GM23248 (cell line): Measurements from ENCODE around the gene PRKCE. TPM values are rescaled to one million over a fixed set of nuclear protein-coding genes. Genes with fewer than 3 reads are reported as not detected.

Source experiments
- DNase-seq: peaks from one replicate; pipeline ENCODE4 v3.0.0-alpha.2; 2015
- H2AFZ ChIP-seq: fragments of 200-600 bp; sonication (generic); 2 replicates; pipeline ENCODE4 v1.6.1; 2016; ENCODE audit warnings: antibody characterized with exemption
- H3F3A ChIP-seq: fragments of 200-600 bp; sonication (generic); 2 replicates; pipeline ENCODE4 v1.6.1; 2016; ENCODE audit warnings: mild to moderate bottlenecking, antibody characterized with exemption, mixed run types; ENCODE audit not compliant: insufficient read depth
- H3K27ac ChIP-seq: fragments of 200-600 bp; sonication (generic); 2 replicates; pipeline ENCODE4 v1.5.1; 2016; ENCODE audit warnings: mild to moderate bottlenecking
- H3K27me3 ChIP-seq: fragments of 200-600 bp; sonication (generic); replicated peaks from 2 replicates; pipeline ENCODE4 v1.6.1; 2016; ENCODE audit warnings: mild to moderate bottlenecking; ENCODE audit not compliant: insufficient read depth
- H3K36me3 ChIP-seq: fragments of 200-600 bp; sonication (generic); 2 replicates; pipeline ENCODE4 v1.6.1; 2016; ENCODE audit warnings: low read depth, mild to moderate bottlenecking
- H3K4me1 ChIP-seq: fragments of 200-600 bp; sonication (generic); 2 replicates; pipeline ENCODE4 v1.6.1; 2016; ENCODE audit warnings: mild to moderate bottlenecking; ENCODE audit not compliant: insufficient read depth
- H3K4me2 ChIP-seq: fragments of 200-600 bp; sonication (generic); one replicate; pipeline ENCODE4 v1.6.1; 2016; ENCODE audit warnings: mild to moderate bottlenecking; ENCODE audit not compliant: unreplicated experiment
- H3K4me3 ChIP-seq: fragments of 200-600 bp; sonication (generic); 2 replicates; pipeline ENCODE4 v1.5.1; 2016; ENCODE audit warnings: mild to moderate bottlenecking
- H3K79me2 ChIP-seq: fragments of 200-600 bp; sonication (generic); 2 replicates; pipeline ENCODE4 v1.6.1; 2016; ENCODE audit warnings: mild to moderate bottlenecking; ENCODE audit not compliant: insufficient read depth
- H3K9ac ChIP-seq: fragments of 200-600 bp; sonication (generic); 2 replicates; pipeline ENCODE4 v1.6.1; 2016; ENCODE audit warnings: mild to moderate bottlenecking
- H3K9me2 ChIP-seq: fragments of 200-600 bp; sonication (generic); 2 replicates; pipeline ENCODE4 v1.6.1; 2016; ENCODE audit warnings: mixed run types, mild to moderate bottlenecking, moderate library complexity; ENCODE audit not compliant: insufficient read depth
- H3K9me3 ChIP-seq: fragments of 200-600 bp; sonication (generic); one replicate; pipeline ENCODE4 v1.6.1; 2017; ENCODE audit warnings: low read depth
- H4K20me1 ChIP-seq: fragments of 200-600 bp; sonication (generic); 2 replicates; pipeline ENCODE4 v1.6.0; 2016; ENCODE audit not compliant: insufficient read depth
- EZH2 ChIP-seq: fragments of 200-600 bp; sonication (generic); IDR thresholded peaks from 2 replicates; pipeline ENCODE4 v1.6.1; 2018; ENCODE audit warnings: antibody characterized with exemption, mild to moderate bottlenecking; ENCODE audit not compliant: insufficient read depth, poor library complexity, severe bottlenecking
- EZH2phosphoT487 ChIP-seq: fragments of 200-600 bp; sonication (generic); IDR thresholded peaks from 2 replicates; pipeline ENCODE4 v1.6.1; 2018; ENCODE audit warnings: antibody characterized with exemption, moderate library complexity, mild to moderate bottlenecking, low read depth; ENCODE audit not compliant: insufficient read depth
- WGBS, 2 experiments: methylation state at CpG; one replicate each; pipeline ENCODE4 v1.1.6; 2015 to 2017; ENCODE audit warnings: low lambda C conversion rate in 2 of 2, low coverage in 1 of 2; ENCODE audit errors: missing lambda C conversion rate in 2 of 2; 5-methylcytosine and 5-hydroxymethylcytosine counted together
- in situ Hi-C: fragments of 300-500 bp; cut with MboI; formaldehyde crosslinking; loops from 2 replicates; pipeline ENCODE4 v1.15.0; 2020
- polyA plus RNA-seq: library from polyadenylated mRNA; unstranded; fragments of >200 nt; fragmentation: Nextera tagmentation; extraction: Ambion mirVana; gene quantifications from 2 replicates; pipeline ENCODE4 v1.2.1, GENCODE V29; 2016
- total RNA-seq: library from RNA; depleted of rRNA; stranded (reverse); fragments of >200 nt; shearing (Covaris generic); gene quantifications from 2 replicates; pipeline ENCODE4 v1.2.3, GENCODE V29; 2014

PRKCE gene
- total and polyA plus RNA-seq, 2 experiments from 2014 or later: 5.9 to 7.0 TPM

GRCh38 chr2:45664635-45665261 is 13.3 kb downstream of the PRKCE start:
- TF ChIP-seq EZH2phosphoT487 (no peak), EZH2 (no peak)
- H3K4me2 ChIP-seq: no peak overlapping the region
- peak; percentile 40 for DNase-seq
- no peaks in the 10 kb centered on the region for H3K36me3 ChIP-seq
- H2AFZ ChIP-seq: no peak overlapping the region
- H3K27ac ChIP-seq: no peak overlapping the region
- H3F3A ChIP-seq: 0 out of 2 replicates have a peak, but pooled peaks cover 11% of the 10 kb centered on the region
- H3K9ac ChIP-seq: no peak overlapping the region
- H3K4me3 ChIP-seq: no peak overlapping the region
- H3K27me3 ChIP-seq: no peaks in the 10 kb centered on the region
- H3K9me3 ChIP-seq: no peaks in the 10 kb centered on the region
- H3K9me2 ChIP-seq: no peaks in the 10 kb centered on the region
- H3K4me1 ChIP-seq: peaks cover 14% of the 10 kb centered on the region; the same call in 1 of the 2 replicates
- peaks cover 96% of the 10 kb centered on the region for H3K79me2 ChIP-seq
- H4K20me1 ChIP-seq: no peaks in the 10 kb centered on the region; the same call in 1 of the 2 replicates
- in situ Hi-C loops: no loop called here
- WGBS, 2 experiments: 45 to 51% methylated on average over 2 of the region's 2 CpGs

GRCh38 chr2:45668509-45668908 is 17.0 kb downstream of the PRKCE start:
- Histone ChIP-seq H3K79me2 (peaks cover 95% of the 10 kb centered on the region), H3K27ac (no peak overlapping the region), H3F3A (0 out of 2 replicates have a peak, but pooled peaks cover 11% of the 10 kb centered on the region), H3K27me3 (no peaks in the 10 kb centered on the region), H3K4me3 (no peak overlapping the region), H3K4me2 (peak overlapping the region; percentile 15), H3K9ac (no peak overlapping the region), H3K36me3 (no peaks in the 10 kb centered on the region), H4K20me1 (no peaks in the 10 kb centered on the region; the same call in 1 of the 2 replicates), H3K4me1 (peaks cover 14% of the 10 kb centered on the region; the same call in 1 of the 2 replicates), H3K9me2 (peaks cover 2% of the 10 kb centered on the region; the same call in 1 of the 2 replicates), H3K9me3 (no peaks in the 10 kb centered on the region), H2AFZ (no peak overlapping the region)
- in situ Hi-C loops: no loop called here
- DNase-seq: no peak
- TF ChIP-seq EZH2 (no peak), EZH2phosphoT487 (no peak)
- 83 to 89% methylated on average over 7 of the region's 7 CpGs for WGBS, 2 experiments

DNA sequence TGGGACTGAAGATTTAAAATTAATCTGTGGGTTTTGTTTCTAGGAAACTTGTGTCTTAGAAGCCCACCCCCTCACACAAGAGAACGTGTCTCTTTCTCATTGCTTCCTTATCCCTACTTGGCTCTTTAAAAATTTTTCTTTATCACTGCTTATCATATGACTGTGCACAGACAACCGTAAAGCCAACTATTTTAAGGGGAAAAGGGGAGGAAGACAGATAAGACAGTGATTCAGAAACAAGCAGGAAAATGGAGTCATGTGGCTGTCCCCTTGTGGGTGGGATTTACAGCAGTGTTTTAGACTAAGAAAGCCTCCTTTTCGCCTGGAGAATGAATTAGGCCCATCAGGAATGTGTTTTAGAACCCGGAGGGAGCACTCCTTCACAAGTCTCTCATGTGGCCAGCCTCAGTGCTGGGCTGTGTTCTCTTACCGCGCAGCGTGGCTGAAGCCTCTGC is 17.6 kb downstream of the PRKCE start:
- Histone ChIP-seq H3K4me2 (peak overlapping the region; percentile 15), H3K9me2 (peaks cover 4% of the 10 kb centered on the region; the same call in 1 of the 2 replicates), H3K27ac (peak overlapping the region; percentile 40), H3K36me3 (no peaks in the 10 kb centered on the region), H3K9me3 (no peaks in the 10 kb centered on the region), H3K27me3 (no peaks in the 10 kb centered on the region), H3K79me2 (peaks cover 95% of the 10 kb centered on the region), H2AFZ (peak overlapping the region; percentile 22; the same call in 1 of the 2 replicates), H3F3A (0 out of 2 replicates have a peak, but pooled peaks cover 11% of the 10 kb centered on the region), H3K4me3 (no peak overlapping the region), H3K9ac (peak overlapping the region; percentile 35; the same call in 1 of the 2 replicates), H4K20me1 (no peaks in the 10 kb centered on the region), H3K4me1 (peaks cover 15% of the 10 kb centered on the region; the same call in 1 of the 2 replicates)
- TF ChIP-seq EZH2 (no peak), EZH2phosphoT487 (no peak)
- WGBS, 2 experiments: 52 to 54% methylated on average over 7 of the region's 7 CpGs
- in situ Hi-C loops: no loop called here
- peak; percentile 37 for DNase-seq

DNA sequence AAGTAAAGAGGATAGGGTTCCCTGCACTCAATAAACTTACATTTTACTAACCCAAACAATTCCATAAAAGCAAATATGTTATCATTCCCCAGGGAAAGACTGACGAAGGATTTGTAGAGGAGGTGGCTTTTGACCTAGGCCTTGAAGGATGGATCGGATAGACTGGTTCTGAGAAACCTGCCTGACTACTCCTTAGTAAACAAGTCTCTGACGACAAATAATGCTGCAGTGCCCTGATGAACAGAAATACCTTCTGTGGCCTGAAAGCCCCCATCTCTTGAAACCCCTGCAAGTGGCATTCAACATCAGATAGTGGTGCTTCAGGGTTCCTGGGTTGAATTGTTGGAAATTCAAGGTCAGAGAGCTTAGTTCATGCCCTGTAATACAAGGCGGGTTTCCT is 19.2 kb downstream of the PRKCE start:
- H3K9me3 ChIP-seq: no peaks in the 10 kb centered on the region
- no peak overlapping the region for H3K4me3 ChIP-seq
- no peaks in the 10 kb centered on the region for H4K20me1 ChIP-seq
- peaks cover 87% of the 10 kb centered on the region for H3K79me2 ChIP-seq
- H2AFZ ChIP-seq: no peak overlapping the region
- H3K27ac ChIP-seq: no peak overlapping the region
- WGBS, 2 experiments: 97% methylated on average over 4 of the region's 4 CpGs
- TF ChIP-seq EZH2: no peak
- no peak for TF ChIP-seq EZH2phosphoT487
- DNase-seq: no peak
- no peak overlapping the region for H3K4me2 ChIP-seq
- no peak overlapping the region for H3K9ac ChIP-seq
- in situ Hi-C loops: no loop called here
- no peaks in the 10 kb centered on the region for H3K27me3 ChIP-seq
- peaks cover 18% of the 10 kb centered on the region; the same call in 1 of the 2 replicates for H3F3A ChIP-seq
- H3K4me1 ChIP-seq: peaks cover 23% of the 10 kb centered on the region
- H3K9me2 ChIP-seq: peaks cover 4% of the 10 kb centered on the region; the same call in 1 of the 2 replicates
- no peaks in the 10 kb centered on the region for H3K36me3 ChIP-seq
